Raji (cell line): ENCODE results near the gene C19orf38.

Experiments used
- POLR2A ChIP-seq: IDR thresholded peaks from 2 replicates; pipeline ENCODE4 v1.6.1; 2011; ENCODE audit warnings: low read depth, low read length, control low read depth; ENCODE audit not compliant: insufficient read depth

The C19orf38 gene

GRCh38 chr19:10881403-10882107, 33.3 kb downstream of the C19orf38 start:
- TF ChIP-seq POLR2A, result no peak

GRCh38 chr19:10882108-10882457, 33.9 kb downstream of the C19orf38 start:
- no peak for TF ChIP-seq POLR2A

GRCh38 chr19:10884274-10884673, 36.1 kb downstream of the C19orf38 start:
- no peak for TF ChIP-seq POLR2A

- no peak for TF ChIP-seq POLR2A
These were observed 37.3 kb downstream of the C19orf38 start for GRCh38 chr19:10885201-10886169.

GRCh38 chr19:10887616-10888367, 39.6 kb downstream of the C19orf38 start:
- TF ChIP-seq POLR2A, result no peak

GRCh38 chr19:10888421-10888866, 40.2 kb downstream of the C19orf38 start:
- no peak for TF ChIP-seq POLR2A

GRCh38 chr19:10889880-10890279, 41.7 kb downstream of the C19orf38 start:
- TF ChIP-seq POLR2A, result no peak

GRCh38 chr19:10891405-10892086, 43.3 kb downstream of the C19orf38 start:
- TF ChIP-seq POLR2A, result no peak

GRCh38 chr19:10892256-10892655, 44.0 kb downstream of the C19orf38 start:
- no peak for TF ChIP-seq POLR2A

GRCh38 chr19:10894911-10895213, 46.6 kb downstream of the C19orf38 start:
- TF ChIP-seq POLR2A, result no peak

GRCh38 chr19:10895363-10895762, 47.1 kb downstream of the C19orf38 start:
- TF ChIP-seq POLR2A, result no peak

GRCh38 chr19:10895920-10896319, 47.7 kb downstream of the C19orf38 start:
- no peak for TF ChIP-seq POLR2A

- TF ChIP-seq POLR2A, result no peak
These were observed 48.8 kb downstream of the C19orf38 start for GRCh38 chr19:10896851-10897526.

GRCh38 chr19:10898633-10899032, 50.4 kb downstream of the C19orf38 start:
- TF ChIP-seq POLR2A, result no peak

GRCh38 chr19:10899151-10899653, 51.0 kb downstream of the C19orf38 start:
- TF ChIP-seq POLR2A, result no peak

- TF ChIP-seq POLR2A, result no peak
These were observed 59.7 kb downstream of the C19orf38 start for GRCh38 chr19:10907925-10908324.
